ENCODE measurements around the gene ZNF641.

ZNF641 gene

GRCh38 chr12:48350249-48351021 is at the start of gene ZNF641:
TSS of gene ZNF641 (minus strand) at chr12:48350919. CDS start at chr12:48348090, 2,829 bp downstream.
- peak; percentile 77 for DNase-seq

- DNase-seq: no peak
These were observed 39.3 kb upstream of the ZNF641 start for GRCh38 chr12:48390026-48390425.

- DNase-seq: no peak
These were observed 38.7 kb upstream of the ZNF641 start for GRCh38 chr12:48389409-48389808.

GRCh38 chr12:48388938-48389337 is 38.2 kb upstream of the ZNF641 start:
- DNase-seq: no peak

GRCh38 chr12:48388460-48388859 is 37.7 kb upstream of the ZNF641 start:
- DNase-seq: no peak

GRCh38 chr12:48380596-48380995 is 29.9 kb upstream of the ZNF641 start:
- DNase-seq: no peak

- no peak for DNase-seq
These were observed 29.1 kb upstream of the ZNF641 start for GRCh38 chr12:48379794-48380193.

- no peak for DNase-seq
These were observed 26.9 kb upstream of the ZNF641 start for GRCh38 chr12:48377646-48378045.

GRCh38 chr12:48374164-48374563 is 23.4 kb upstream of the ZNF641 start:
- no peak for DNase-seq

GRCh38 chr12:48366131-48366530 is 15.4 kb upstream of the ZNF641 start:
- DNase-seq: no peak

GRCh38 chr12:48361664-48362339 is 11.1 kb upstream of the ZNF641 start:
- DNase-seq: no peak

GRCh38 chr12:48358937-48359513 is 8.3 kb upstream of the ZNF641 start:
- no peak for DNase-seq

- no peak for DNase-seq
These were observed 5.5 kb upstream of the ZNF641 start for GRCh38 chr12:48356041-48356768.

GRCh38 chr12:48352157-48352760 is 1.5 kb upstream of the ZNF641 start:
- peak; percentile 96 for DNase-seq

- DNase-seq: peak; percentile 58
These were observed 446 bp upstream of the ZNF641 start for GRCh38 chr12:48351022-48351708.

GRCh38 chr12:48349471-48349870 is 1.2 kb downstream of the ZNF641 start:
- no peak for DNase-seq

GRCh38 chr12:48342980-48343379 is 7.7 kb downstream of the ZNF641 start:
- DNase-seq: no peak

- no peak for DNase-seq
These were observed 9.8 kb downstream of the ZNF641 start for GRCh38 chr12:48340943-48341342.

- DNase-seq: no peak
These were observed 11.1 kb downstream of the ZNF641 start for GRCh38 chr12:48339442-48340117.

- peak; percentile 32 for DNase-seq
These were observed 14.2 kb downstream of the ZNF641 start for GRCh38 chr12:48336564-48336963.

GRCh38 chr12:48336061-48336460 is 14.7 kb downstream of the ZNF641 start:
- DNase-seq: no peak

- DNase-seq: no peak
These were observed 15.9 kb downstream of the ZNF641 start for GRCh38 chr12:48334808-48335207.

Measured in hematopoietic multipotent progenitor cell treated with erythropoietin and hydrocortisone succinate and interleukin-3 and kit ligand, for 8 days (in vitro differentiated cells).